ENCODE measurements around the gene ABCD4.

DNA sequence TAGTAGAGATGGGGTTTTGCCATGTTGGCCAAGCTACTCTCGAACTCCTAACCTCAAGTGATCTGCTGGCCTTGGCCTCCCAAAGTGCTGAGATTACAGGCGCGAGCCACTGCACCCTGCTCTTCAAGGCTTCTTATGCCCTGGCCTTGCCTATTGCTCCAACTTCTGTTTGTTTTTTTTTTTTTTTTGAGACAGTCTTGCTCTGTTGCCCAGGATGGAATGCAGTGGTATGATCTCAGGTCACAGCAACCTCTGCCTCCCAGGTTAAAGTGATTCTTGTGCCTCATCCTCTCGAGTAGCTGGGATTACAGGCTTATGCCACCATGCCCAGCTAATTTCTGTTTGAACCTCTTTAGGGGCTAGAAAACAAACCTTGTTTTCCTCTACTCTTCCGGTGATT lies 6.0 kb upstream of the ABCD4 start:
- TF ChIP-seq ZFP3 (CRISPR knock-in tag; IDR thresholded peaks at IDR 0.05) (no peak), ZFP30 (CRISPR knock-in tag; IDR thresholded peaks at IDR 0.05) (no peak), ZNF70 (CRISPR knock-in tag; IDR thresholded peaks at IDR 0.05) (no peak), ARNTL (CRISPR knock-in tag; IDR thresholded peaks at IDR 0.05; ENCODE audit: borderline replicate concordance, low read depth) (no peak), TCF4 (CRISPR knock-in tag; IDR thresholded peaks at IDR 0.05; ENCODE audit: borderline replicate concordance) (no peak), ESRRG (CRISPR knock-in tag; IDR thresholded peaks at IDR 0.05) (no peak), SNAI2 (CRISPR knock-in tag; IDR thresholded peaks at IDR 0.05) (no peak), PPARA (CRISPR knock-in tag; IDR thresholded peaks at IDR 0.05; ENCODE audit: borderline replicate concordance) (no peak), ZNF565 (CRISPR knock-in tag; conservative IDR thresholded peaks at IDR 0.05; ENCODE audit: low read depth) (no peak), RARB (CRISPR knock-in tag; IDR thresholded peaks at IDR 0.05) (no peak)
- TF ChIP-seq, protein P1, sequence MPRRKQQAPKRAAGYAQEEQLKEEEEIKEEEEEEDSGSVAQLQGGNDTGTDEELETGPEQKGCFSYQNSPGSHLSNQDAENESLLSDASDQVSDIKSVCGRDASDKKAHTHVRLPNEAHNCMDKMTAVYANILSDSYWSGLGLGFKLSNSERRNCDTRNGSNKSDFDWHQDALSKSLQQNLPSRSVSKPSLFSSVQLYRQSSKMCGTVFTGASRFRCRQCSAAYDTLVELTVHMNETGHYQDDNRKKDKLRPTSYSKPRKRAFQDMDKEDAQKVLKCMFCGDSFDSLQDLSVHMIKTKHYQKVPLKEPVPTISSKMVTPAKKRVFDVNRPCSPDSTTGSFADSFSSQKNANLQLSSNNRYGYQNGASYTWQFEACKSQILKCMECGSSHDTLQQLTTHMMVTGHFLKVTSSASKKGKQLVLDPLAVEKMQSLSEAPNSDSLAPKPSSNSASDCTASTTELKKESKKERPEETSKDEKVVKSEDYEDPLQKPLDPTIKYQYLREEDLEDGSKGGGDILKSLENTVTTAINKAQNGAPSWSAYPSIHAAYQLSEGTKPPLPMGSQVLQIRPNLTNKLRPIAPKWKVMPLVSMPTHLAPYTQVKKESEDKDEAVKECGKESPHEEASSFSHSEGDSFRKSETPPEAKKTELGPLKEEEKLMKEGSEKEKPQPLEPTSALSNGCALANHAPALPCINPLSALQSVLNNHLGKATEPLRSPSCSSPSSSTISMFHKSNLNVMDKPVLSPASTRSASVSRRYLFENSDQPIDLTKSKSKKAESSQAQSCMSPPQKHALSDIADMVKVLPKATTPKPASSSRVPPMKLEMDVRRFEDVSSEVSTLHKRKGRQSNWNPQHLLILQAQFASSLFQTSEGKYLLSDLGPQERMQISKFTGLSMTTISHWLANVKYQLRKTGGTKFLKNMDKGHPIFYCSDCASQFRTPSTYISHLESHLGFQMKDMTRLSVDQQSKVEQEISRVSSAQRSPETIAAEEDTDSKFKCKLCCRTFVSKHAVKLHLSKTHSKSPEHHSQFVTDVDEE (CRISPR knock-in tag; IDR thresholded peaks at IDR 0.05) = no peak
- TF ChIP-seq, protein P2, sequence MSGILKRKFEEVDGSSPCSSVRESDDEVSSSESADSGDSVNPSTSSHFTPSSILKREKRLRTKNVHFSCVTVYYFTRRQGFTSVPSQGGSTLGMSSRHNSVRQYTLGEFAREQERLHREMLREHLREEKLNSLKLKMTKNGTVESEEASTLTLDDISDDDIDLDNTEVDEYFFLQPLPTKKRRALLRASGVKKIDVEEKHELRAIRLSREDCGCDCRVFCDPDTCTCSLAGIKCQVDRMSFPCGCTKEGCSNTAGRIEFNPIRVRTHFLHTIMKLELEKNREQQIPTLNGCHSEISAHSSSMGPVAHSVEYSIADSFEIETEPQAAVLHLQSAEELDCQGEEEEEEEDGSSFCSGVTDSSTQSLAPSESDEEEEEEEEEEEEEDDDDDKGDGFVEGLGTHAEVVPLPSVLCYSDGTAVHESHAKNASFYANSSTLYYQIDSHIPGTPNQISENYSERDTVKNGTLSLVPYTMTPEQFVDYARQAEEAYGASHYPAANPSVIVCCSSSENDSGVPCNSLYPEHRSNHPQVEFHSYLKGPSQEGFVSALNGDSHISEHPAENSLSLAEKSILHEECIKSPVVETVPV (CRISPR knock-in tag; IDR thresholded peaks at IDR 0.05) = no peak
- TF ChIP-seq, protein P3, sequence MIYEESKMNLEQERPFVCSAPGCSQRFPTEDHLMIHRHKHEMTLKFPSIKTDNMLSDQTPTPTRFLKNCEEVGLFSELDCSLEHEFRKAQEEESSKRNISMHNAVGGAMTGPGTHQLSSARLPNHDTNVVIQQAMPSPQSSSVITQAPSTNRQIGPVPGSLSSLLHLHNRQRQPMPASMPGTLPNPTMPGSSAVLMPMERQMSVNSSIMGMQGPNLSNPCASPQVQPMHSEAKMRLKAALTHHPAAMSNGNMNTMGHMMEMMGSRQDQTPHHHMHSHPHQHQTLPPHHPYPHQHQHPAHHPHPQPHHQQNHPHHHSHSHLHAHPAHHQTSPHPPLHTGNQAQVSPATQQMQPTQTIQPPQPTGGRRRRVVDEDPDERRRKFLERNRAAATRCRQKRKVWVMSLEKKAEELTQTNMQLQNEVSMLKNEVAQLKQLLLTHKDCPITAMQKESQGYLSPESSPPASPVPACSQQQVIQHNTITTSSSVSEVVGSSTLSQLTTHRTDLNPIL (CRISPR knock-in tag; IDR thresholded peaks at IDR 0.05; ENCODE audit: low read depth) = no peak
- TF ChIP-seq, protein P4, sequence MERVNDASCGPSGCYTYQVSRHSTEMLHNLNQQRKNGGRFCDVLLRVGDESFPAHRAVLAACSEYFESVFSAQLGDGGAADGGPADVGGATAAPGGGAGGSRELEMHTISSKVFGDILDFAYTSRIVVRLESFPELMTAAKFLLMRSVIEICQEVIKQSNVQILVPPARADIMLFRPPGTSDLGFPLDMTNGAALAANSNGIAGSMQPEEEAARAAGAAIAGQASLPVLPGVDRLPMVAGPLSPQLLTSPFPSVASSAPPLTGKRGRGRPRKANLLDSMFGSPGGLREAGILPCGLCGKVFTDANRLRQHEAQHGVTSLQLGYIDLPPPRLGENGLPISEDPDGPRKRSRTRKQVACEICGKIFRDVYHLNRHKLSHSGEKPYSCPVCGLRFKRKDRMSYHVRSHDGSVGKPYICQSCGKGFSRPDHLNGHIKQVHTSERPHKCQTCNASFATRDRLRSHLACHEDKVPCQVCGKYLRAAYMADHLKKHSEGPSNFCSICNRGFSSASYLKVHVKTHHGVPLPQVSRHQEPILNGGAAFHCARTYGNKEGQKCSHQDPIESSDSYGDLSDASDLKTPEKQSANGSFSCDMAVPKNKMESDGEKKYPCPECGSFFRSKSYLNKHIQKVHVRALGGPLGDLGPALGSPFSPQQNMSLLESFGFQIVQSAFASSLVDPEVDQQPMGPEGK (CRISPR knock-in tag; IDR thresholded peaks at IDR 0.05; ENCODE audit: borderline replicate concordance) = no peak

Measured in SK-N-SH treated with all-trans-retinoic acid at 6 μM for 48 hours (cell line).